Naive thymus-derived CD4-positive, alpha-beta T cell (primary cell): ENCODE results near the gene HBA2. TPM values are rescaled to one million over a fixed set of nuclear protein-coding genes. Genes with fewer than 3 reads are reported as not detected.
A peak's percentile ranks its signal among the peaks of the same experiment; 100 is the strongest.
"Not testable (repeated sequence)": the region's sequence is repeated elsewhere in the genome, so short reads cannot be mapped to it uniquely, and the experiment has no call there.

ENCODE experiments used
- ATAC-seq: fragments of 150-1000 bp; cut with Tn5 transposase; 2 replicates; pipeline ENCODE4 v1.10.0; 2021; ENCODE audit warnings: mild to moderate bottlenecking, moderate library complexity
- CTCF ChIA-PET: fragments of 350-600 bp; sonication (Branson Sonifier 250); formaldehyde crosslinking; loops from one replicate; lab custom pipeline; 2021; ENCODE audit warnings: antibody characterized with exemption; lab: Charles Lee
- POLR2A ChIA-PET: fragments of 350-600 bp; sonication (Branson Sonifier 250); formaldehyde crosslinking; loops from one replicate; lab custom pipeline; 2021; ENCODE audit warnings: antibody characterized with exemption, inconsistent platforms; lab: Charles Lee
- DNase-seq, 9 donors: peaks; one replicate each; pipeline versions ENCODE4 v3.0.0 to v3.0.0-alpha.2; 2020 to 2022; ENCODE audit warnings: mixed read lengths in 1 of 9
- H3K27ac ChIP-seq: one replicate; pipeline ENCODE4 v1.7.0; 2013; ENCODE audit warnings: mild to moderate bottlenecking, low read depth, low read length, moderate library complexity
- H3K27me3 ChIP-seq, 2 donors: one replicate each; pipeline ENCODE4 v1.7.0; 2013; ENCODE audit warnings: low read length in 2 of 2, mild to moderate bottlenecking in 2 of 2, moderate library complexity in 2 of 2; ENCODE audit not compliant: control insufficient read depth in 2 of 2, insufficient read depth in 2 of 2
- H3K36me3 ChIP-seq, 3 experiments: 1 replicate in 2 of 3; 2 replicates in 1 of 3; pipeline ENCODE4 v1.7.0; 2013; ENCODE audit warnings: low read length in 3 of 3, mild to moderate bottlenecking in 3 of 3, moderate library complexity in 1 of 3; ENCODE audit not compliant: insufficient read depth in 3 of 3, control insufficient read depth in 2 of 3
- H3K4me1 ChIP-seq, 2 donors: one replicate each; pipeline ENCODE4 v1.7.0; 2013; ENCODE audit warnings: low read length in 2 of 2, mild to moderate bottlenecking in 2 of 2, moderate library complexity in 1 of 2; ENCODE audit not compliant: control insufficient read depth in 2 of 2, insufficient read depth in 2 of 2
- H3K4me3 ChIP-seq: 2 replicates; pipeline ENCODE4 v1.7.0; 2013; ENCODE audit warnings: mild to moderate bottlenecking, low read length
- H3K9me3 ChIP-seq, 3 experiments: 1 replicate in 2 of 3; 2 replicates in 1 of 3; pipeline ENCODE4 v1.7.0; 2013; ENCODE audit warnings: low read length in 3 of 3; ENCODE audit not compliant: control insufficient read depth in 2 of 3
- H3K27ac Mint-ChIP-seq, 9 donors: one replicate each; pipeline ENCODE4 v1.8.0; 2020 to 2022; ENCODE audit warnings: mixed read lengths in 9 of 9, mild to moderate bottlenecking in 8 of 9, moderate library complexity in 5 of 9, inconsistent platforms in 2 of 9
- H3K27me3 Mint-ChIP-seq, 5 donors: one replicate each; pipeline ENCODE4 v1.8.0; 2021 to 2022; ENCODE audit warnings: mixed read lengths in 5 of 5, mild to moderate bottlenecking in 1 of 5
- H3K36me3 Mint-ChIP-seq, 5 donors: one replicate each; pipeline ENCODE4 v1.8.0; 2020 to 2022; ENCODE audit warnings: mixed read lengths in 5 of 5, mild to moderate bottlenecking in 3 of 5, inconsistent platforms in 1 of 5
- H3K4me1 Mint-ChIP-seq, 7 donors: one replicate each; pipeline ENCODE4 v1.8.0; 2020 to 2022; ENCODE audit warnings: mixed read lengths in 7 of 7, mild to moderate bottlenecking in 3 of 7, inconsistent platforms in 1 of 7
- H3K4me3 Mint-ChIP-seq, 10 donors: one replicate each; pipeline ENCODE4 v1.8.0; 2020 to 2022; ENCODE audit warnings: mild to moderate bottlenecking in 10 of 10, mixed read lengths in 10 of 10, moderate library complexity in 6 of 10, inconsistent platforms in 2 of 10
- H3K9me3 Mint-ChIP-seq, 11 donors: one replicate each; pipeline ENCODE4 v1.8.0; 2020 to 2022; ENCODE audit warnings: mixed read lengths in 11 of 11, mild to moderate bottlenecking in 4 of 11, inconsistent platforms in 1 of 11, moderate library complexity in 1 of 11
- intact Hi-C, 2 donors: fragments of 100-400 bp; cut with micrococcal nuclease; formaldehyde crosslinking; loops; one replicate each; pipeline ENCODE4 v1.15.1; 2023
- polyA plus RNA-seq, 2 donors: library from polyadenylated mRNA; unstranded; fragments of 300-500 nt; fragmentation: Illumina TruSeq; gene quantifications; one replicate each; pipeline ENCODE4 v1.2.3, GENCODE V29; 2021
- total RNA-seq, 6 experiments: library from RNA in 5 of 6; stranded (reverse) in 5 of 6; gene quantifications; 1 replicate in 5 of 6; 2 replicates in 1 of 6; pipeline ENCODE4 v1.2.3 and lab custom pipeline; 2021 to 2026

Gene HBA2
- total RNA-seq = 10 to 100 TPM in 1 of 5 experiments, 1 to 10 TPM in 1, under 1 TPM in 1, not detected in 2; 0.68 to 10.4 (median 1.1) TPM
- under 1 TPM in 1 of 2 donors, not detected in 1; 0.63 TPM for polyA plus RNA-seq
- total RNA-seq (lab: John Stamatoyannopoulos, UW) = not detected

- H3K4me1 ChIP-seq, CTCF ChIA-PET, DNase-seq, H3K4me3 ChIP-seq, H3K27me3 ChIP-seq, POLR2A ChIA-PET, H3K27ac ChIP-seq, H3K9me3 ChIP-seq, H3K36me3 ChIP-seq, H3K9me3 Mint-ChIP-seq, intact Hi-C loops, H3K36me3 Mint-ChIP-seq: not testable (repeated sequence)
- H3K27me3 Mint-ChIP-seq = peaks cover 46 to 73% (median 48%) of the 10 kb centered on the region in 5 donors
- H3K4me3 Mint-ChIP-seq = peak within 1 kb of the TSS in 7 of 10 donors; percentile 29 to 77 (median 35)
- ATAC-seq = peak; percentile 24
- peaks cover 0 to 17% (median 12%) of the 10 kb centered on the region in 7 donors for H3K4me1 Mint-ChIP-seq
- peak within 1 kb of the TSS in 1 of 9 donors; percentile 38 for H3K27ac Mint-ChIP-seq
These were observed at the start of gene HBA2 for GRCh38 chr16:172374-172941. HBA2 (plus strand) TSS chr16:172876; CDS start chr16:172913, 37 bp downstream.

GRCh38 chr16:123558-124350, 48.9 kb upstream of the HBA2 start:
- H3K4me1 Mint-ChIP-seq = peaks cover 0 to 17% (median 0%) of the 10 kb centered on the region in 7 donors
- CTCF ChIA-PET, H3K27me3 ChIP-seq, DNase-seq, intact Hi-C loops, H3K4me1 ChIP-seq, POLR2A ChIA-PET, H3K27me3 Mint-ChIP-seq, H3K4me3 Mint-ChIP-seq, H3K9me3 ChIP-seq, H3K9me3 Mint-ChIP-seq, H3K4me3 ChIP-seq, H3K27ac ChIP-seq: not testable (repeated sequence)
- peaks cover 0 to 21% (median 0%) of the 10 kb centered on the region in 3 experiments for H3K36me3 ChIP-seq
- ATAC-seq = peak; percentile 32
- H3K27ac Mint-ChIP-seq = peak overlapping the region in 1 of 9 donors; percentile 6
- H3K36me3 Mint-ChIP-seq = peaks cover 0 to 12% (median 0%) of the 10 kb centered on the region in 5 donors

GRCh38 chr16:125011-125410, 47.7 kb upstream of the HBA2 start:
- H3K27ac Mint-ChIP-seq = no peak overlapping the region

GRCh38 chr16:129075-129474, 43.6 kb upstream of the HBA2 start:
- no peak for DNase-seq
- intact Hi-C loops = no loop called here
- Mint-ChIP-seq H3K9me3 (no peaks in the 10 kb centered on the region), H3K4me1 (peaks cover 8 to 48% (median 33%) of the 10 kb centered on the region in 7 donors), H3K27ac (peak overlapping the region in 1 of 9 donors; percentile 65), H3K4me3 (no peak overlapping the region), H3K36me3 (peaks cover 0 to 5% (median 0%) of the 10 kb centered on the region in 5 donors), H3K27me3 (no peaks in the 10 kb centered on the region)
- H3K9me3 ChIP-seq = no peaks in the 10 kb centered on the region
- no peak overlapping the region for H3K27ac ChIP-seq
- peaks cover 0 to 8% (median 0%) of the 10 kb centered on the region in 3 experiments for H3K36me3 ChIP-seq
- ATAC-seq = no peak
- ChIA-PET POLR2A (no interaction called here), CTCF (no interaction called here)
- no peak overlapping the region for H3K4me3 ChIP-seq
- H3K4me1 ChIP-seq = peaks cover 0 to 5% of the 10 kb centered on the region in 2 donors
- no peaks in the 10 kb centered on the region for H3K27me3 ChIP-seq

More at GRCh38 chr16:125011-125410, 47.7 kb upstream of the HBA2 start:
- Histone ChIP-seq H3K4me3 (no peak overlapping the region), H3K27me3 (no peaks in the 10 kb centered on the region), H3K4me1 (peaks cover 0 to 6% of the 10 kb centered on the region in 2 donors), H3K27ac (no peak overlapping the region), H3K9me3 (no peaks in the 10 kb centered on the region), H3K36me3 (peaks cover 0 to 18% (median 0%) of the 10 kb centered on the region in 3 experiments)
- ATAC-seq (no peak), DNase-seq (no peak)
- intact Hi-C loops = no loop called here
- POLR2A ChIA-PET = no interaction called here
- H3K4me1 Mint-ChIP-seq = peaks cover 5 to 29% (median 9%) of the 10 kb centered on the region in 7 donors
- no peaks in the 10 kb centered on the region for H3K27me3 Mint-ChIP-seq
- H3K4me3 Mint-ChIP-seq = no peak overlapping the region
- CTCF ChIA-PET = interaction anchor here (1.9 kb wide), 1 partner anchor 18 kb away, joined by 5 read pairs; no protein-coding TSS in a partner anchor
- no peaks in the 10 kb centered on the region for H3K9me3 Mint-ChIP-seq
- peaks cover 0 to 12% (median 0%) of the 10 kb centered on the region in 5 donors for H3K36me3 Mint-ChIP-seq

- POLR2A ChIA-PET = no interaction called here
- CTCF ChIA-PET = no interaction called here
- Histone ChIP-seq H3K4me1 (no peaks in the 10 kb centered on the region), H3K27me3 (no peaks in the 10 kb centered on the region), H3K9me3 (no peaks in the 10 kb centered on the region), H3K36me3 (peaks cover 0 to under 1% (median 0%) of the 10 kb centered on the region in 3 experiments), H3K4me3 (no peak overlapping the region), H3K27ac (no peak overlapping the region)
- Mint-ChIP-seq H3K4me1 (peaks cover 11 to 55% (median 45%) of the 10 kb centered on the region in 7 donors), H3K4me3 (no peak overlapping the region), H3K9me3 (no peaks in the 10 kb centered on the region), H3K27me3 (no peaks in the 10 kb centered on the region), H3K36me3 (peaks cover 0 to 4% (median 0%) of the 10 kb centered on the region in 5 donors), H3K27ac (no peak overlapping the region)
- intact Hi-C loops = no loop called here
- DNase-seq (no peak), ATAC-seq (no peak)
These were observed 42.0 kb upstream of the HBA2 start for GRCh38 chr16:130533-131173.

GRCh38 chr16:132120-132519, 40.6 kb upstream of the HBA2 start:
- Histone ChIP-seq H3K4me1 (no peaks in the 10 kb centered on the region), H3K36me3 (no peaks in the 10 kb centered on the region), H3K9me3 (no peaks in the 10 kb centered on the region), H3K27ac (no peak overlapping the region), H3K27me3 (no peaks in the 10 kb centered on the region), H3K4me3 (no peak overlapping the region)
- Mint-ChIP-seq H3K4me3 (no peak overlapping the region), H3K27me3 (no peaks in the 10 kb centered on the region), H3K4me1 (peaks cover 15 to 61% (median 52%) of the 10 kb centered on the region in 7 donors), H3K36me3 (peaks cover 0 to 9% (median 3%) of the 10 kb centered on the region in 5 donors), H3K27ac (no peak overlapping the region), H3K9me3 (no peaks in the 10 kb centered on the region)
- intact Hi-C loops = no loop called here
- DNase-seq (no peak), ATAC-seq (no peak)
- POLR2A ChIA-PET = no interaction called here
- CTCF ChIA-PET = interaction anchor here (0.7 to 1.6 kb wide), 2 partner anchors 25 to 1885 kb away, joined by 3 to 4 read pairs; no protein-coding TSS in a partner anchor
